ENCODE results near the gene ZNF672. TPM values are rescaled to one million over a fixed set of nuclear protein-coding genes. Genes with fewer than 3 reads are reported as not detected.

The ZNF672 gene
- total and polyA plus RNA-seq, 8 donors, result 16.2 to 35.5 (median 20.1) TPM

DNA sequence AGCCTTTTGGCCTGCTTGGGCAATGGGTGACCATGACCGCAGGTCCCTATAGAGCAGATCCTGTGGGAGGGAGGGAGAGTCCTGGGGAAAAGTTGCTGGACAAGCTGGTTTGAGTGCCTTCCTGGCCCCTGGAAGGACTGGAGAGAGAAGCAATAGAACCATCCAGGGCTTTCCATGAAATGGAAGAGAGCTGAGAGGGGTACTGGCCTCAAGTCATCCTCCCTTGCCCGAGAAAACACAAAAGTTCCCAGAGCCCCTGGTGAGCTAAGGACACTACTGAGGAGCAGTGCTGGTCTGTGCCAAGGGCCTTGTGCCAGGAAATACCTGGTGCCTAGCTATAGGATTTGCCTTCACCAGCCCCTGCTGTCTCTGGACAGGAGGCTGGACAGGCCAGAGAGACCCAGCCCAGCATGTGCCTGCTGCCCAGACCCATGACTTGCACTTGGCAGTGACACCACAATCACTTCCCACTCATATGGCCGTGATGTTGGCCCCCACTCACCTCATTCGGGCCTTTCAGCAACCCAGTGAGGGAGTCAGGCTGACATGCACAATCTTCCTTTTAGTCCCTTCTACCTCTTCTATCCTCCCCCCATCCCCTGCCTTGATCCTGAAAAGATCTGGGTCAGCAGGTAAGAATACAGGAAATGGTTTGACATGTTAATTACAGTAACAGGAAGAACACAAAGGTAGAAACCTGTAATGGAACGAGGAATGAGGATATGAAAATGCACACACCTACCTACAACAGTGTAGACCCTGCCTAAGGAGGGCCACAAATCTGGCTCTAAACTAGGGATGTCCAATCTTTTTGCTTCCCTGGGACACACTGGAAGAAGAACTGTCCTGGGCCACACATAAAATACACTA, 19.3 kb upstream of the ZNF672 start:
- DNase-seq, result no peak
- peaks cover 0 to 56% of the 10 kb centered on the region in 2 donors for H3K36me3 ChIP-seq
- H3K4me3 ChIP-seq, result no peak overlapping the region
- intact Hi-C loops (cut with DNase I), result no loop called here
- peak overlapping the region in 1 of 2 donors; percentile 63 for H3K27ac ChIP-seq
- H3K4me1 ChIP-seq, result peaks cover 10 to 79% of the 10 kb centered on the region in 2 donors
- no peak for ATAC-seq
- no peaks in the 10 kb centered on the region for H3K27me3 ChIP-seq
- TF ChIP-seq, protein P1, sequence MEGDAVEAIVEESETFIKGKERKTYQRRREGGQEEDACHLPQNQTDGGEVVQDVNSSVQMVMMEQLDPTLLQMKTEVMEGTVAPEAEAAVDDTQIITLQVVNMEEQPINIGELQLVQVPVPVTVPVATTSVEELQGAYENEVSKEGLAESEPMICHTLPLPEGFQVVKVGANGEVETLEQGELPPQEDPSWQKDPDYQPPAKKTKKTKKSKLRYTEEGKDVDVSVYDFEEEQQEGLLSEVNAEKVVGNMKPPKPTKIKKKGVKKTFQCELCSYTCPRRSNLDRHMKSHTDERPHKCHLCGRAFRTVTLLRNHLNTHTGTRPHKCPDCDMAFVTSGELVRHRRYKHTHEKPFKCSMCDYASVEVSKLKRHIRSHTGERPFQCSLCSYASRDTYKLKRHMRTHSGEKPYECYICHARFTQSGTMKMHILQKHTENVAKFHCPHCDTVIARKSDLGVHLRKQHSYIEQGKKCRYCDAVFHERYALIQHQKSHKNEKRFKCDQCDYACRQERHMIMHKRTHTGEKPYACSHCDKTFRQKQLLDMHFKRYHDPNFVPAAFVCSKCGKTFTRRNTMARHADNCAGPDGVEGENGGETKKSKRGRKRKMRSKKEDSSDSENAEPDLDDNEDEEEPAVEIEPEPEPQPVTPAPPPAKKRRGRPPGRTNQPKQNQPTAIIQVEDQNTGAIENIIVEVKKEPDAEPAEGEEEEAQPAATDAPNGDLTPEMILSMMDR (IDR thresholded peaks at IDR 0.05), result no peak
- no peaks in the 10 kb centered on the region for H3K9me3 ChIP-seq

DNA sequence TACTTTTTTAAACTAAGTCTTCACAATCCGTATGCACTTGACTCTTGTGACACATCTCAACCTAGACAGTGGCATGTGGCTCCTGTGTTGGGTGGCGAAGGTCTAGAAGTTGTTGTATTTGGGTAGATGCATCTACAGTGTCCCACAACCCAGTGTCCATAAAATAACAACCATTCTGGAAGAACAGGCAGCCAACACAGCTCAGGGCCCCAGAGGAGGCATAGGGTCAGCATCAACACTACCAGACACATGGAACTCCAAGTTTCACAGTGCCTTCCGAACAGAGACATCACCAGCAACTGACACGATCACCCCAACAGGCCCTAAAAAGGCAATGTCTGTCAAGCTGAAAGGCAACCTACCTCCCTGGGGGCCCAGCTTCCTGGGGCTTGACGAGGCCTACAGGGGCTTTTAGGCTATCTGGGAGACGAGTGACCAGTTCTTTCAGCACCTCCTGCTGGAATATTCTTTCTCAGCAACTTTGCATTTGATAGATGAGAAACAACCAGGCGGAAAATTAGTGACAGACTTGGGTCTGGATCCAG, 17.9 kb upstream of the ZNF672 start:
- H3K4me3 ChIP-seq, result no peak overlapping the region
- H3K27me3 ChIP-seq, result no peaks in the 10 kb centered on the region
- DNase-seq, result no peak
- H3K27ac ChIP-seq, result peak overlapping the region in 1 of 2 donors; percentile 5
- peaks cover 22 to 92% of the 10 kb centered on the region in 2 donors for H3K4me1 ChIP-seq
- H3K9me3 ChIP-seq, result no peaks in the 10 kb centered on the region
- intact Hi-C loops (cut with DNase I), result no loop called here
- TF ChIP-seq, protein P1 (IDR thresholded peaks at IDR 0.05), result no peak
- H3K36me3 ChIP-seq, result peaks cover 0 to 46% of the 10 kb centered on the region in 2 donors
- ATAC-seq, result no peak

DNA sequence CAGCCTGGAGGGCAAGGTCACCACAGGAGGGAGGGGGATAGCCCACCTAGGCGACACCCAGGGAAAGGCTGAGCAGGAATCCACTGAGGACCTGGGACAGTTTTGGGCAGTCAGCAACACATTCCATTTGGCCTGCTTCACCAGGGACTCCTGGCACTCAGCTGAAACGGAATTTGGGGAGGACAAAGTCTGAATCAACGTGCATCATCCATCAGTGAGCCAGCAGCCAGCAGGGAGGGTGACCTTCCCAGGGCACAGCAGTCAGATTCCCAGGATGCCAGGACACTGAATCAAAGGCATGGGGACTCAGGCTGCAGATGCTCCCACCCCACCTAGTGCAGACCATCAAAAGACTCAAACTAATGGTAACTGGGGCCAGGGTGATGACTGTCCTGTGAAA, 16.9 kb upstream of the ZNF672 start:
- Histone ChIP-seq H3K4me3 (no peak overlapping the region), H3K4me1 (peaks cover 23 to 93% of the 10 kb centered on the region in 2 donors), H3K27me3 (no peaks in the 10 kb centered on the region), H3K27ac (no peak overlapping the region), H3K9me3 (no peaks in the 10 kb centered on the region), H3K36me3 (peaks cover 0 to 36% of the 10 kb centered on the region in 2 donors)
- intact Hi-C loops (cut with DNase I), result no loop called here
- TF ChIP-seq, protein P1 (IDR thresholded peaks at IDR 0.05), result no peak
- ATAC-seq (no peak), DNase-seq (no peak)

DNA sequence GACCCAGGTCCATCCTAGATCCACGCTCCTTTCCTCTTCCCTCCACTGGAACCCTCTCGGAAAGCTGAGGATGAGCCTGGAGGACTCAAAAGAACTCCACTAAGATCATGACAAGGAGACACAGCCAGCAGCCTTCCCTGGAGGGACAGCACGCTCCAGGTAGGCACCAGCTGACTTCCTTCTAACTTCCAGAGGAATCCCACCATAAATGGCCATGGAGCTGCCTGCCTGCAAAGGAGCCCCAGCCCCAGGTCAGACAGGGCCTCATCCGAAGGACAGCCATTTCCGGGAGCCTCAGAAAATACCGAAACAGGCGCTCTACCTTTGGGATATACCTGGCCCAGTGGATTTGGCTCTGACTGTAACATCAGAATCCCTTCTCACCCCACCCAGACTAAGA, 16.4 kb upstream of the ZNF672 start:
- Histone ChIP-seq H3K4me3 (no peak overlapping the region), H3K27ac (peak overlapping the region in 1 of 2 donors; percentile 70), H3K9me3 (no peaks in the 10 kb centered on the region), H3K27me3 (no peaks in the 10 kb centered on the region), H3K4me1 (peaks cover 25 to 88% of the 10 kb centered on the region in 2 donors), H3K36me3 (peaks cover 0 to 31% of the 10 kb centered on the region in 2 donors)
- DNase-seq (no peak), ATAC-seq (no peak)
- TF ChIP-seq, protein P1 (IDR thresholded peaks at IDR 0.05), result no peak
- intact Hi-C loops (cut with DNase I), result no loop called here

Data from left lung (tissue), 10 donors.